Sigmoid colon (tissue), 7 donors: ENCODE data around the gene NUDT3. TPM values are rescaled to one million over a fixed set of nuclear protein-coding genes. Genes with fewer than 3 reads are reported as not detected.

Experiments used
- DNase-seq: peaks from one replicate; pipeline ENCODE4 v3.0.0-alpha.2; 2019
- H3K27ac ChIP-seq, 4 donors: fragments of 200-600 bp; sonication (generic); one replicate each; pipeline ENCODE4 v1.5.1; 2016 to 2019; ENCODE audit warnings: mild to moderate bottlenecking in 1 of 4
- H3K27me3 ChIP-seq, 3 donors: fragments of 200-600 bp; sonication (generic); one replicate each; pipeline ENCODE4 v1.5.1; 2019; ENCODE audit warnings: mild to moderate bottlenecking in 1 of 3
- H3K36me3 ChIP-seq, 4 donors: fragments of 200-600 bp; sonication (generic); one replicate each; pipeline ENCODE4 v1.5.1; 2016 to 2019
- H3K4me1 ChIP-seq, 4 donors: fragments of 200-600 bp; sonication (generic); one replicate each; pipeline ENCODE4 v1.5.1; 2017 to 2019
- H3K4me3 ChIP-seq, 4 donors: fragments of 200-600 bp; sonication (generic); one replicate each; pipeline ENCODE4 v1.5.1; 2017 to 2019; ENCODE audit warnings: mild to moderate bottlenecking in 2 of 4, moderate library complexity in 1 of 4
- H3K9me3 ChIP-seq, 4 donors: fragments of 200-600 bp in 3 of 4; sonication (generic) in 3 of 4; one replicate each; pipeline versions ENCODE4 v1.5.1 to v1.6.1; 2013 to 2019
- CTCF ChIP-seq, 4 experiments: fragments of 450-650 bp in 3 of 4; fragments of 200-600 bp in 1 of 4; IDR thresholded peaks; one replicate each; pipeline ENCODE4 v1.5.1; 2016 to 2019; ENCODE audit warnings: antibody characterized with exemption in 4 of 4, mild to moderate bottlenecking in 3 of 4, moderate library complexity in 2 of 4
- EP300 ChIP-seq, 4 donors: sonication (generic); formaldehyde crosslinking; IDR thresholded peaks; one replicate each; pipeline ENCODE4 v1.6.1; 2017; ENCODE audit warnings: antibody characterized with exemption in 4 of 4
- POLR2A ChIP-seq, 2 donors: fragments of 450-650 bp; IDR thresholded peaks; one replicate each; pipeline ENCODE4 v1.6.1; 2016; ENCODE audit warnings: antibody characterized with exemption in 2 of 2, mild to moderate bottlenecking in 2 of 2, moderate library complexity in 2 of 2
- POLR2AphosphoS5 ChIP-seq, 4 donors: sonication (generic); formaldehyde crosslinking; IDR thresholded peaks; one replicate each; pipeline ENCODE4 v1.6.1; 2017; ENCODE audit warnings: antibody characterized with exemption in 4 of 4
- WGBS, 2 donors: extraction: QIAGEN DNeasy Blood & Tissue Kit; methylation state at CpG; one replicate each; pipeline ENCODE4 v1.1.7; 2013; 5-methylcytosine and 5-hydroxymethylcytosine counted together
- intact Hi-C: fragments of 100-400 bp; cut with DNase I; formaldehyde crosslinking; loops from one replicate; pipeline ENCODE4 v1.15.1; 2023
- polyA plus RNA-seq, 3 donors: library from polyadenylated mRNA; stranded (reverse); fragments of 200-250 nt; gene quantifications; one replicate each; pipeline ENCODE4 v1.2.3, GENCODE V29; 2013
- total RNA-seq, 4 donors: library from RNA; depleted of rRNA; stranded (reverse); fragments of >200 nt; gene quantifications; one replicate each; pipeline ENCODE4 v1.1.0, GENCODE V29; 2016
- donor health status: healthy with polysubstance abuse.
- donor health status: Bipolar disorder and iron deficiency.
- donor health status: healthy.

The NUDT3 gene
- total and polyA plus RNA-seq, 7 donors: 6.0 to 45.7 (median 31.4) TPM

GRCh38 chr6:34436803-34437643 lies 44.6 kb upstream of the NUDT3 start:
- Histone ChIP-seq H3K9me3 (no peaks in the 10 kb centered on the region), H3K27ac (no peak overlapping the region), H3K4me1 (no peaks in the 10 kb centered on the region), H3K27me3 (no peaks in the 10 kb centered on the region), H3K36me3 (no peaks in the 10 kb centered on the region), H3K4me3 (no peak overlapping the region)
- no peak for TF ChIP-seq POLR2A (IDR thresholded peaks at IDR 0.05)
- no peak for DNase-seq
- intact Hi-C loops: no loop called here
- WGBS, 2 donors: 90 to 93% methylated on average over 38 of the region's 38 CpGs

GRCh38 chr6:34435916-34436315 lies 43.4 kb upstream of the NUDT3 start:
- H3K27ac ChIP-seq: no peak overlapping the region
- H3K4me1 ChIP-seq: no peaks in the 10 kb centered on the region
- no peak for DNase-seq
- H3K4me3 ChIP-seq: no peak overlapping the region
- H3K27me3 ChIP-seq: no peaks in the 10 kb centered on the region
- TF ChIP-seq POLR2A (IDR thresholded peaks at IDR 0.05) (no peak), POLR2AphosphoS5 (IDR thresholded peaks at IDR 0.05) (no peak), CTCF (IDR thresholded peaks at IDR 0.05) (no peak), EP300 (IDR thresholded peaks at IDR 0.05) (no peak)
- H3K36me3 ChIP-seq: no peaks in the 10 kb centered on the region
- intact Hi-C loops: no loop called here
- WGBS, 2 donors: 32 to 67% methylated on average over 5 of the region's 5 CpGs
- H3K9me3 ChIP-seq: no peaks in the 10 kb centered on the region

GRCh38 chr6:34425498-34426410 lies 33.3 kb upstream of the NUDT3 start, which contains the start of gene RPS10:
Gene RPS10 (minus strand): TSS chr6:34426069. CDS start chr6:34425221, 848 bp downstream.
- Histone ChIP-seq H3K27me3 (no peaks in the 10 kb centered on the region), H3K36me3 (peaks cover 13 to 41% (median 34%) of the 10 kb centered on the region in 4 donors), H3K4me3 (peak within 1 kb of the TSS; percentile 56 to 81 (median 74)), H3K9me3 (no peaks in the 10 kb centered on the region), H3K27ac (peak within 1 kb of the TSS; percentile 78 to 91 (median 86)), H3K4me1 (peaks cover 0 to 16% (median 11%) of the 10 kb centered on the region in 4 donors)
- DNase-seq: peak; percentile 97
- intact Hi-C loops: loop anchor here (5.0 kb wide), 2 partner anchors 33 to 182 kb away; partner anchors contain the start of gene NUDT3
- peak; percentile 86 to 97 (median 94) for TF ChIP-seq POLR2AphosphoS5 (IDR thresholded peaks at IDR 0.05)
- peak in 1 of 4 donors; percentile 3 for TF ChIP-seq EP300 (IDR thresholded peaks at IDR 0.05)
- TF ChIP-seq POLR2A (IDR thresholded peaks at IDR 0.05): peak; percentile 73 to 89
- TF ChIP-seq CTCF (IDR thresholded peaks at IDR 0.05): no peak
- 1% methylated on average over 58 of the region's 58 CpGs for WGBS, 2 donors

- peak overlapping the region; percentile 78 to 91 (median 86) for H3K27ac ChIP-seq
- H3K4me3 ChIP-seq: peak overlapping the region; percentile 56 to 81 (median 74)
- H3K9me3 ChIP-seq: no peaks in the 10 kb centered on the region
- 3 to 7% methylated on average over 10 of the region's 10 CpGs for WGBS, 2 donors
- TF ChIP-seq POLR2A (IDR thresholded peaks at IDR 0.05): no peak
- TF ChIP-seq POLR2AphosphoS5 (IDR thresholded peaks at IDR 0.05): no peak
- TF ChIP-seq EP300 (IDR thresholded peaks at IDR 0.05): no peak
- no peak for TF ChIP-seq CTCF (IDR thresholded peaks at IDR 0.05)
- DNase-seq: no peak
- H3K36me3 ChIP-seq: peaks cover 18 to 48% (median 41%) of the 10 kb centered on the region in 4 donors
- intact Hi-C loops: loop anchor here (5.0 kb wide), 2 partner anchors 33 to 182 kb away; partner anchors contain the start of gene NUDT3
- no peaks in the 10 kb centered on the region for H3K27me3 ChIP-seq
- H3K4me1 ChIP-seq: peaks cover 0 to 16% (median 11%) of the 10 kb centered on the region in 4 donors
Measured at GRCh38 chr6:34425132-34425497, 32.6 kb upstream of the NUDT3 start.
